HEK293T (cell line): ENCODE measurements around the gene ASB16.
A peak's percentile ranks its signal among the peaks of the same experiment; 100 is the strongest.
"Not testable (repeated sequence)": the region's sequence is repeated elsewhere in the genome, so short reads cannot be mapped to it uniquely, and the experiment has no call there.

Experiments
- CTCF ChIA-PET: fragments of 350-600 bp; formaldehyde crosslinking; extraction: SDS; loops from one replicate; lab custom pipeline; 2021; ENCODE audit warnings: antibody characterized with exemption, inconsistent platforms; lab: Yijun Ruan, JAX
- POLR2A ChIA-PET: fragments of 350-600 bp; formaldehyde crosslinking; extraction: SDS; loops from one replicate; lab custom pipeline; 2020; ENCODE audit warnings: antibody characterized with exemption, inconsistent platforms; lab: Yijun Ruan, JAX
- DNase-seq: peaks from one replicate; pipeline ENCODE4 v3.0.0; 2012; ENCODE audit warnings: mixed read lengths; ENCODE audit errors: extremely low spot score
- ARNT ChIP-seq: fragments of 450-650 bp; IDR thresholded peaks from 2 replicates; pipeline ENCODE4 v1.6.1; 2017; ENCODE audit warnings: mild to moderate bottlenecking
- BHLHE40 ChIP-seq: fragments of 450-650 bp; IDR thresholded peaks from 2 replicates; pipeline ENCODE4 v1.6.1; 2016; ENCODE audit warnings: mild to moderate bottlenecking, moderate library complexity, borderline replicate concordance
- CTBP1 ChIP-seq: fragments of 450-650 bp; IDR thresholded peaks from 2 replicates; pipeline ENCODE4 v1.6.1; 2016; ENCODE audit warnings: borderline replicate concordance
- ELF4 ChIP-seq: fragments of 450-650 bp; IDR thresholded peaks from 2 replicates; pipeline ENCODE4 v1.6.1; 2017; ENCODE audit warnings: antibody characterized with exemption
- FOXA1 ChIP-seq: fragments of 450-650 bp; IDR thresholded peaks from 2 replicates; pipeline ENCODE4 v1.6.1; 2016; ENCODE audit warnings: mild to moderate bottlenecking
- FOXK2 ChIP-seq: fragments of 450-650 bp; IDR thresholded peaks from 2 replicates; pipeline ENCODE4 v1.6.1; 2016; ENCODE audit warnings: mild to moderate bottlenecking
- FOXM1 ChIP-seq: fragments of 450-650 bp; IDR thresholded peaks from 2 replicates; pipeline ENCODE4 v1.6.1; 2017; ENCODE audit warnings: mild to moderate bottlenecking, borderline replicate concordance
- HDGF ChIP-seq: fragments of 450-650 bp; IDR thresholded peaks from 2 replicates; pipeline ENCODE4 v1.6.1; 2017; ENCODE audit warnings: antibody characterized with exemption, borderline replicate concordance
- L3MBTL2 ChIP-seq: fragments of 450-650 bp; conservative IDR thresholded peaks from 2 replicates; pipeline ENCODE4 v1.6.1; 2016; ENCODE audit warnings: mild to moderate bottlenecking
- LEF1 ChIP-seq: fragments of 450-650 bp; IDR thresholded peaks from 2 replicates; pipeline ENCODE4 v1.6.1; 2017; ENCODE audit warnings: mild to moderate bottlenecking, borderline replicate concordance
- NFRKB ChIP-seq: fragments of 450-650 bp; IDR thresholded peaks from 2 replicates; pipeline ENCODE4 v1.6.1; 2016; ENCODE audit warnings: mild to moderate bottlenecking, moderate library complexity
- SP1 ChIP-seq: fragments of 450-650 bp; IDR thresholded peaks from 2 replicates; pipeline ENCODE4 v1.6.1; 2017
- SUZ12 ChIP-seq: fragments of 450-650 bp; IDR thresholded peaks from 2 replicates; pipeline ENCODE4 v1.6.1; 2016; ENCODE audit warnings: mild to moderate bottlenecking
- TARDBP ChIP-seq: fragments of 450-650 bp; IDR thresholded peaks from 2 replicates; pipeline ENCODE4 v1.6.1; 2016
- ZNF384 ChIP-seq: fragments of 450-650 bp; IDR thresholded peaks from 2 replicates; pipeline ENCODE4 v1.6.1; 2016
- TF ChIP-seq, protein P1 (sequence below): fragments of 450-650 bp; IDR thresholded peaks from 2 replicates; pipeline ENCODE4 v1.6.1; 2016

The ASB16 gene

GRCh38 chr17:44123356-44124117 lies 47.0 kb upstream of the ASB16 start, which contains the start of gene HDAC5:
Gene HDAC5 (minus strand): TSS chr17:44123641. CDS start chr17:44117515, 6,126 bp downstream.
- CTCF ChIA-PET, result interaction anchor here (0.5 to 2.3 kb wide), 11 partner anchors 8 to 584 kb away, joined by 3 to 11 read pairs (median 4); partner anchors contain the start of gene HROB
- TF ChIP-seq FOXK2 (no peak), HDGF (no peak), FOXM1 (no peak), SUZ12 (no peak), CTBP1 (peak; percentile 33; the same call in 1 of the 2 replicates), ELF4 (no peak), NFRKB (no peak), ARNT (no peak), FOXA1 (no peak), BHLHE40 (no peak), LEF1 (no peak), SP1 (no peak)
- TF ChIP-seq, protein P1, sequence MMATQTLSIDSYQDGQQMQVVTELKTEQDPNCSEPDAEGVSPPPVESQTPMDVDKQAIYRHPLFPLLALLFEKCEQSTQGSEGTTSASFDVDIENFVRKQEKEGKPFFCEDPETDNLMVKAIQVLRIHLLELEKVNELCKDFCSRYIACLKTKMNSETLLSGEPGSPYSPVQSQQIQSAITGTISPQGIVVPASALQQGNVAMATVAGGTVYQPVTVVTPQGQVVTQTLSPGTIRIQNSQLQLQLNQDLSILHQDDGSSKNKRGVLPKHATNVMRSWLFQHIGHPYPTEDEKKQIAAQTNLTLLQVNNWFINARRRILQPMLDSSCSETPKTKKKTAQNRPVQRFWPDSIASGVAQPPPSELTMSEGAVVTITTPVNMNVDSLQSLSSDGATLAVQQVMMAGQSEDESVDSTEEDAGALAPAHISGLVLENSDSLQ, result peak; percentile 32; the same call in 1 of the 2 replicates
- peak; percentile 95 for DNase-seq
- POLR2A ChIA-PET, result interaction anchor here (0.6 to 3.2 kb wide), 22 partner anchors 8 to 203 kb away, joined by 3 to 20 read pairs (median 4); partner anchors contain the start of genes ATXN7L3, G6PC3, LSM12 and SLC25A39

GRCh38 chr17:44124118-44124438 lies 46.4 kb upstream of the ASB16 start:
- ChIA-PET POLR2A (interaction anchor here (0.7 to 3.2 kb wide), 20 partner anchors 8 to 203 kb away, joined by 3 to 20 read pairs (median 6); partner anchors contain the start of genes ATXN7L3, G6PC3, LSM12 and SLC25A39), CTCF (interaction anchor here (0.9 to 2.3 kb wide), 4 partner anchors 8 to 14 kb away, joined by 4 to 11 read pairs (median 5); no protein-coding TSS in a partner anchor)
- TF ChIP-seq BHLHE40 (no peak), ELF4 (no peak), ZNF384 (no peak), HDGF (no peak), L3MBTL2 (no peak), CTBP1 (no peak), LEF1 (no peak), ARNT (no peak), FOXA1 (no peak), SP1 (no peak), TARDBP (no peak), FOXM1 (no peak), NFRKB (no peak), SUZ12 (no peak), FOXK2 (no peak)
- TF ChIP-seq, protein P1, result no peak
- no peak for DNase-seq

- CTCF ChIA-PET, result interaction anchor here (1.3 to 1.8 kb wide), 2 partner anchors 13 to 22 kb away, joined by 5 to 6 read pairs; partner anchors contain the start of gene HROB
- no peak for DNase-seq
- TF ChIP-seq, protein P1, result no peak
- TF ChIP-seq FOXM1 (no peak), ELF4 (no peak)
- POLR2A ChIA-PET, result no interaction called here
Measured at GRCh38 chr17:44128383-44128782, 42.1 kb upstream of the ASB16 start.

DNA sequence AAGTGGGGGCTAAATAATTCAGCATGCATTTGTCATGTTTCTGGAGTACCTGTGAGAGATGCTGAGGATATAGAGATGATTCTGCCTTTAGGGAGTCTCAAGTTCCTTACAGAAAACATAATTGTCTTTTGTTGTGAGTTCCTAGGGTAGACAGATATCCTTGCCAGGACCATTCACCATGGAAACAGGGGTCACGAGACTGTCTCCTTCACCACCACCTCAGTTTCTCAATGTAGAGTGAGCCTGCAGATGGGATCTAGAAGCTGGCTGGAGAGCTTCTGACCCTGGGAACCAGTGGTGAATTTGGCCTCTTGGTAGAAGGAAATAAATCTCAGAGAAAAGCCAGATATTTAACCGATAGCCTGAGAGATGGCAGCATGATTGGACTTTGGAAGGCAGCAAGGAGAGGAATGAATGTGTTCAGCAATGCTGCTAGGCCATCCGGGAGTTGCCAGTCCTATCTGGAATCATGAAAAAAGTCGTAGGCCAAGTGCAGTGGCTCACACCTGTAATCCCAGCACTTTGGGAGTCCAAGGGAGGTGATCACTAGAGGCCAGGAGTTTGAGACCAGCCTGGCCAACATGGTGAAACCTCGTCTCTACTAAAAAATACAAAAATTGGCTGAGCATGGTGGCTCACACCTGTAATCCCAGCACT lies 39.7 kb upstream of the ASB16 start:
- CTCF ChIA-PET, result no interaction called here

DNA sequence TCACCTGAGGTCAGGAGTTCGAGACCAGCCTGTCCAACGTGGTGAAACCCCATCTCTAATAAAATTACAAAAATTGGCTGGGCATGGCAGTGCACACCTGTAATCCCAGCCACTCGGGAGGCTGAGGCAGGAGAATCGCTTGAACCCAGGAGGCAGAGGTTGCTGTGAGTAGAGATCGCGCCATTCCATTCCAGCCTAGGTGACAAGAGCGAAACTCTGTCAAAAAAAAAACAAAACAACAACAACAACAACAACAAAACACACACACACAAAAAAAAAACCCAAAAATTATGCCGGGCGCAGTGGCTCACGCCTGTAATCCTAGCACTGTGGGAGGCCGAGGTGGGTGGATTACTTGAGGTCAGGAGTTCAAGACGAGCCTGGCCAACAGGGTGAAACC lies 39.1 kb upstream of the ASB16 start:
- DNase-seq, POLR2A ChIA-PET: not testable (repeated sequence)
- CTCF ChIA-PET, result interaction anchor here (1.0 kb wide), 1 partner anchor 8 kb away, joined by 4 read pairs; the partner anchor contains the start of gene HDAC5

More for the DNA sequence above, 39.7 kb upstream of the ASB16 start:
- no peak for DNase-seq
- POLR2A ChIA-PET, result interaction anchor here (0.9 kb wide), 1 partner anchor 12 kb away, joined by 3 read pairs; no protein-coding TSS in a partner anchor
- TF ChIP-seq HDGF (no peak), NFRKB (no peak), LEF1 (no peak), ZNF384 (no peak), FOXM1 (no peak), BHLHE40 (no peak), L3MBTL2 (no peak), SP1 (no peak), ARNT (no peak), FOXA1 (no peak), TARDBP (no peak)
- TF ChIP-seq, protein P1, result no peak
